ENCODE data around the gene EFNA2.
"Not testable (repeated sequence)": the region's sequence is repeated elsewhere in the genome, so short reads cannot be mapped to it uniquely, and the experiment has no call there.

Gene EFNA2

DNA sequence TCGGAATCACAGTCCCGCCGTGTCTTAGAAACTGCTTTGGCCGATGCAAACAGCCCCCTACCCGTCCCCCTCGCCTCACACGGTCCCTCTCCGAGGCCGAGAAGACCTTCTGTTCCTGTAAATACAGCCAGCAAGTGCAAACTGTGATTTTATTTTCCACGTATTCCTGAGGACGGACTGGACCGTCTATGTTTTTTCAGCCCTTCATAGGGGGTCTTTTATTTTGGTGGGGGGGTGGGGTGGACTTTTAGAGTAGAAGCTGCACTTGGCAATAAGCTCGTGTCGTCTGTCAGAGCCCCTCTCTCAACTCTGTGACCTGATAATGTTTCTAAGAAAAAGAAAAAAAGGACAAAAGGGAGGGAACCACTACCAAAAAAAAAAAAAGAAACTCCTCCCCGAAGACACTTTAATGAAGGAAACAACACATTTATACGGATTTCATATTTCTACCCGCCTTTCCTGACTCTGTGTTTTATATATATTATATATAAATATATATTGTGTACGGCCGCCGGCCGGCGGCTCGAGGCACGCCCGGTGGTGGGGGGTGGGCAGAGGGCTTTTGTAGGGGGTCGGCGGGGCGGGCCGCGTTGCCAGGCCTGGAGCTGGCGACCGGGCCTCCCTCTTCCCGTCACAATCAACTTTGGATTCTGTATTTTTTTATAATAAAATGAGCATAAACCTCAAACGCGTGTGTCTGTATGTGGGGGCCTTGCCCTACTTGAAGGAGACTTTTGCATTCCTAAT, 15.2 kb downstream of the EFNA2 start:
- no peak for DNase-seq

DNA sequence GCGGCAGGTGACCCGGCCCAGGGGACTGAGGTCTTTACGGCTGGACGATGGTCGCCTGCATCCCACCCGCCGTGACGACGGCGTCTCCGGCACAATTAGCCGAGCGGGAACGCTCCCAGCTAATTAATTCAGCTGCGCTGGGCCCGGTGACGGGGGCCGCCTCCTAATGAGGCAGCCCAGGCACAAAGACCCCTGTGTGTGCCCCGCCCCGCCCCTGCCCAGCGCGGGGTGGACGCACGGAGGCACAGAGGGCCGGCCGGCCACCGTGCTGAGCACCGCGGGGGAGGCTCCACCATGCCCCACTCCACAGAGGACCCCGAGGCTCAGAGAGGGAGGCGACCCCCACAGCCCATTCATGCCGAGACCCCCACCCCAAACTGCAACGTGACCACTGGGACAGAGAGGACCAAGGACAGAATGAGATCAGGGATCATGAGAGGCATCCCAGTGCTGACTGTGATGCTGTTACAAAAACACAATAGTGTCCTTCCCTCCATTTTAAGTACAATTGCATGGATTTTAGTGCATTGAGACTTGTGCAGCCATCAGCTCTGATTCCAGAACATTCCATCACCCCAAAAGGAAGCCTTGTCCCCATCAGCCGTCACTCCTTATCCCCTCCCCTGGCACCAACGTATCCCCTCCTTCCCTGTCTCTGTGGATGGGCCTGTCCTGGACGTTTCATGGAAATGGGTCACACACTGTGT, 17.0 kb downstream of the EFNA2 start:
- no peak for DNase-seq

DNA sequence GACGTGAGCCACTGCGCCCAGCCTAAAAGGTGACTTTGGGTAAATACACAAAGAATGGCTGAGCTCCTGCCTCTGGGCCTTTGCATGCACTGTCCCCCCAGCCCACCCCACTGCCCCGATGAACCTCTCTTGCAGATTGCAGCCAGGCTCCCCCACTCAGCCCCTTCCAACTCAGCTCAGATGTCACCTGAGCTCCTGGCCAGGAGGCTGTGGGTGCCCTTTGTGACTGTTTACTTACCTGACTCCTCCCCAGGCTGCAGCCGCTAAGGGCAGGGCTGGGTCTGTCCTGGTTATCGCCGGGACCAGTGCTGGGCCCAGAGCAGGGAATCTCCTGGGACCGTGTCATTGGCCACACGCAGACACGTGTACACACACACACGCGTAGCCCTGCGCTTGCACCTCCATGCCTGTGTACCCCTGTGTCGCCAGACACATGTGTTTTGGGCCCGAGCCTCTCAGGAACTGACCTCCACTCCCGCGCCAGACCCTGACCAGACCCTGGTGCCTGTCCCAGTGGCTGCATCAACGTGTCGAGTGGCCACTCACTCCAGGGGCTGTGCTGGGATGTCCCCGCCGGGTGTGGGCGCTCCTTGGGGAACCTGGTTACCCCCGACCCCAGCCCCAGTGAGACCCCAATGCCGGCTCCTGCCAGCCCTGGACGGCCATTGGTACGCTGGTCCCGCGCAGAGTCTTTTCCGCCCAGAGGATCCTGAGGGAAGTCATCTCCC, 18.7 kb downstream of the EFNA2 start:
- DNase-seq: no peak

DNA sequence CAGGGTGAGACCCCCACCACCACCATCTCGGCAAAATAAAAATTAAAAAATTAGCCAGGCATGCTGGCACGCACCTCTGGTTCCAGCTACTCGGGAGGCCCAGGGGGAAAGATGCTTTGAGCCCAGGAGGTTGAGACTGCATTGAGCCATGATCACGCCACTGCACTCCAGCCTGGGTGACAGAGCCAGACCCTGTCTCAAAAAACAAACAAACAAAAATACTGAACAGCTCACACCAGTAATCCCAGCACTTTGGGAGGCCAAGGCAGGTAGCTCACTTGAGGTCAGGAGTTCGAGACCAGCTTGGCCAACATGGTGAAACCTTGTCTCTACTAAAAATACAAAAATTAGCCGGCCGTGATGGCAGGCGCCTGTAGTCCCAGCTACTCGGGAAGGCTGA, 19.7 kb downstream of the EFNA2 start:
- DNase-seq: not testable (repeated sequence)

DNA sequence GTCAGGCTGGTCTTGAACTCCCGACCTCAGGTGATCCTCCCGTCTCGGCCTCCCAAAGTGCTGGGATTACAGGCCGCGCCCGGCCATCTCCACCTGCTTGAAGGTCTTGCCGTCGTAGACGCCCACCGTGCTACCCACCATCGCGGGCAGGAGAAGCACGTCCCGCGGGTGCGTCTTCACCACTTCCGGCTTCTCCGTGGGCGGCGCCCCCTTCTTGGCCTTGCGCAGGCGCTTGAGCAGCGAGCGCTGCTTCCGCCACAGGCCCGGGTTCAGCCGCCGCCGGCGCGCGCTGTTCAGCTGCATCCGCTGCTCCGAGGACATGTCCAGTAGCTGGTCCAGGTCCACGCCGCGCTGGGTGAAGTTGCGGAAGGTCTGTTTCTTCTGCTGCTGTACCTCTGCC, 21.6 kb downstream of the EFNA2 start:
- no peak for DNase-seq

DNA sequence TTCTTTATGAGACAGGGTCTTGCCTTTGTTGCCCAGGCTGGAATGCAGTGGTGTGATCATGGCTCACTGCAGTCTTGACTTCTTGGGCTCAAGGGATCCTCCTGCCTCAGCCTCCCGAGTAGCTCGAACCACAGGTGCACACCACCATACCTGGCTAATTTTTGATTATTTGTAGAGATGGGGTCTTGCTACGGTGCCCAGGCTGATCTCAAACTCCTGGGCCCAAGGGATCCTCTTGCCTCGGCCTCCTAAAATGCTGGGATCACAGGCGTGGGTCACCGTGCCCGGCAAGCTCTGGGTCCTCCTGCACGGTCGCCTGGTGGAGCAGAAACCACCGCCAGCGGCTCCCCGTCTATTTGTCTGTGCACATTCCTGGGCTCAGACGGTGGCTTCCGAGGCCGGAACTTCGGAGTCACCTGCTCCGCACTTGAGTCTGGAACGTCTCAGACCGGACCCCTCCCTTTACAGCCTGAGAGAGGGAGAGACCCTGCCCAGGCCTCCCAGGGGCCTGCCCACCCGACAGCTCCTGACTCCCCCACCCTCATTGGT, 22.2 kb downstream of the EFNA2 start:
- no peak for DNase-seq

DNA sequence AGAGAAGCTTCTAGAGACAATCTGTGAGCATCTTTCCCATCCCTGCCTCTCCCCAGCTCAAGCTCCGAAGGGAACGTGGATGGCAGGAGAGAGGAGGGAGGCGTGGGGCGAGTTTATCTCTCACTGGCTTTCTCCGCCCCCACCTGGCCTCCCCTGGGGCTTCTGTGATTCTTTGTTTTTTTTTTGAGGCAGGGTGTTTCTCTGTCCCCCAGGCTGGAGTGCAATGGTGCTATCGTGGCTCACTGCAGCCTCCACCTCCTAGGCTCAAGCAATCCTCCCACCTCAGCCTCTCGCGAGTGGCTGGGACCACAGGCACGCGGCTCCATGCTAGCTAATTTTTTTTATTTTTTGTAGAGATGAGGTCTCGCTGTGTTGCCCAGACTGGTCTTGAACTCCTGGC, 23.0 kb downstream of the EFNA2 start:
- DNase-seq: no peak

DNA sequence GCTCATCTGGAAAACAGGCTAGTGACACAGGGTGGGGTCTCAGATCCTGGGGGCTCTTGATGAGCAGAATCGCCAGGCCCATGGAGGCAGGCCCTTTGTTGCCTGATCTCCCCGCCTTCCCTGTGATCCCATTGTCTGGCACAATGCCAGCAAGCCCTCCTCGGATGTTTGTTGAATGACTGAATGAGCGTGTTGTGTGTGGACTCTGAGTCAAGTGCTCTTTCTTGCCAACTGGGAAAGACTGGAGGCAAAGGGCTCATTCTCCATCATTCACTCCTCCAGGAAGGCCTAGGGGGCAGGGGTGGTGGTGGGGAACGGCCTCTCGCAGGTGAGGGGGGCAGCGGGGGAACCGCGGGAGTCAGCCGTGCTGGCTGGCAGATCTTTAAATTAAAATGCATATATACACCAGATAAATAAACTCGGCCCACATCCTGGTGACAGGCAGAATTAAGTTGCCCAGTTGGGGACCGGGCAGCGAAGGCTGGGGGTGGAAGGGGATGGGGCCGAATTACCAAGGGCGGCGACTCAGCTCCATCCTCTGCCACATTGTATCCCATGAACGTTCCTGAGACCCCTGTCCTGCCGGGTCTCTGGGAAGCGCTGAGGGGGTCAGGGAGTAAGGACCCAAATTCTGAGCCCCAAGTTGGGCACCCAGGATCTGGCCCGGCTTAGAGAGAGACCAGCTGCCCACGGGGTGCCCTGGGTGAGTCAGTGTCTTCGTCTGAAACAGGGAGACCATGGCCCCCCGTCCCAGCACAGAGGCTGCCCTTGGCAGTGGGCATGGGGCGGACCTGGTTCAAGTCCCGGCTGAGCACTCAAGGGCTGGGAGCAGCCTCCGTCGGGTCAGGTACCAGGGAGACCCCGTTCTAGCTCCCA, 24.5 kb downstream of the EFNA2 start:
- DNase-seq: no peak

DNA sequence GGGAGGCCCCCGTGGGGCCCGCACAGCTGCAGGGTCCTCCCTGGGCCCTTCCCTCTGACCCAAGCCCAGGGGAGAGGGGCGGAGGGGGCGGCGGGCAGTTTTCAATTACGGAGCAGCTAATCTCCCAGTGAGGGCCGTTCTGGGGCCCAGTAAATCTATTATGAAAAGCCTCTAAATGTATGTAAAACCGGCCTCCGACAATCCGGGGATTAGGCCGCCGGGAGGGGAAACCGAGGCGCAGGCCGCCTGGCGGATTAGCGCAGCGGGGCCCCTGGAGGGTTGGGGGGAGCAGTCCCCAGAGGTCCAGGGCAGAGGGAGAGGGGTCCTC, 25.1 kb downstream of the EFNA2 start:
- DNase-seq: no peak

DNA sequence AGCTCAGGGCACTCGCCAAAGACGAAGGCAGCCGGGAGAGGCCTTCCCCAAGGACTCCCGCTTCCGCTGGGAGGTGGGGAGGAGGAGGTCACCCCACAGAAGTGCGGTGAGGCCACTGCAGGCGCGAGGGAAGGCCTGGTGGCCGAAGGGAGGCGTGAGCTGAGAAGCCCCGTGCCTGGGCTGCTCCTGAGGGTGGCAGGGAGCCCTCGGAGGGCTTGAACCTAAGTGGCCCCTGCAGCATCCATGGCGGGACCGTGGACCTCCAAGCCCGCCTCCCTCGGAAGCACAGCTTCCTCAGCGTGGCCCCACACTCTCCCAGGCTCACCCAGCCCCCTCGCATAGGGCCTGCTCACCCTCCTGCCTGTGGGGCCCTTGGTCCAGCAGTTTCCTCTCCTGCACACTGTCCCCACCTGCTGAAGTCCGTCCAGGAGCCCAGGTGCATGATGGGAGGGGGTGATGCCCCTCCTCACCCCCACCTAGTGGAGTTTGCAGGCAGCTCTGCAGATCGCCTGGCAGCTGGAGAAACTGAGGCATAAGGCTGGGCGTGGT, 25.9 kb downstream of the EFNA2 start:
- DNase-seq: no peak

DNA sequence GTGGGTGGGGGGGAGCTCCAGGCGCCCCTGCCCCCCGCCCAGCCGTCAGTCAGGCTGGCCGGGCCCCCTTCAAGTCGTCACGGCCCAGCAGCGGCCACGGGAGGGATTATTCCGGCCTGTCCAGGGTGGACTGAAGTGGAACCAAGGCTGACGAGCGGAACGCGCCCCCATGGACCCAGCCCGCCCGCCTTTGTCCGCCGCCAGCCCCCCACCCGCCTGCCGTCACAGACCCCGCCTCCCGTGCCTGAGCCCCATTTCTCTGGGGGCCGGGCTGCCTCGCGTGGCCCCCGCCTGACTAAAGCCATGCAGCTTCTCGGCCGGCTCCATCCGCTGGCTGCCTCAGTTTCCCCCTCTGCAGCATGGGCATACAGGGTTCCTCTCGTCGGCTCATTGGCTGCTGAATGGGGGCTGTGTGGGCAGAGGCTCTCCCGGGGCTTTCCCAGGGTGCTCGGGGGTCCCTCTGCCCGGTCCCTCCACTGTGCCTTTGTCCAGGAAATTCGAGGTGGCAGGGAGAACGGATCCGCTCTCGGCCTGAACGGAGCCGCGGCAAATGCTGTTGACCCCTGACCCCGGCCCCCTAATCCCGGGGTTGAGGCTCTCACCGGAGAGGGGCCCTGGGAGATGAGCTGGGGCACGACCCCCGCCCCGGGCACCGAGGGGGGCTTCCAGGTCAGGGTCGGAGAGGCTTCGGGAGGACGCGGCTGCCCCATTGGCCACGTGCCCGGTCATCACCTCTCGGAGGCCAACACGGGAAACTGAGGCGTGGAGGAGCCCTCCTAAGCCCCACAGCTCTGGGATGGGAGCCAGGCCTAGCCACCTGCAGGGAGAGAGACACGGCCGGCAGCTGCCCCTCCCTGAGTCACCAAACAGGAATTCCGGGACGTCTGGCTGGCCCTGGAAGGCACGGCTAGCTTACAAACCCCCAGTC, 27.4 kb downstream of the EFNA2 start:
- no peak for DNase-seq

DNA sequence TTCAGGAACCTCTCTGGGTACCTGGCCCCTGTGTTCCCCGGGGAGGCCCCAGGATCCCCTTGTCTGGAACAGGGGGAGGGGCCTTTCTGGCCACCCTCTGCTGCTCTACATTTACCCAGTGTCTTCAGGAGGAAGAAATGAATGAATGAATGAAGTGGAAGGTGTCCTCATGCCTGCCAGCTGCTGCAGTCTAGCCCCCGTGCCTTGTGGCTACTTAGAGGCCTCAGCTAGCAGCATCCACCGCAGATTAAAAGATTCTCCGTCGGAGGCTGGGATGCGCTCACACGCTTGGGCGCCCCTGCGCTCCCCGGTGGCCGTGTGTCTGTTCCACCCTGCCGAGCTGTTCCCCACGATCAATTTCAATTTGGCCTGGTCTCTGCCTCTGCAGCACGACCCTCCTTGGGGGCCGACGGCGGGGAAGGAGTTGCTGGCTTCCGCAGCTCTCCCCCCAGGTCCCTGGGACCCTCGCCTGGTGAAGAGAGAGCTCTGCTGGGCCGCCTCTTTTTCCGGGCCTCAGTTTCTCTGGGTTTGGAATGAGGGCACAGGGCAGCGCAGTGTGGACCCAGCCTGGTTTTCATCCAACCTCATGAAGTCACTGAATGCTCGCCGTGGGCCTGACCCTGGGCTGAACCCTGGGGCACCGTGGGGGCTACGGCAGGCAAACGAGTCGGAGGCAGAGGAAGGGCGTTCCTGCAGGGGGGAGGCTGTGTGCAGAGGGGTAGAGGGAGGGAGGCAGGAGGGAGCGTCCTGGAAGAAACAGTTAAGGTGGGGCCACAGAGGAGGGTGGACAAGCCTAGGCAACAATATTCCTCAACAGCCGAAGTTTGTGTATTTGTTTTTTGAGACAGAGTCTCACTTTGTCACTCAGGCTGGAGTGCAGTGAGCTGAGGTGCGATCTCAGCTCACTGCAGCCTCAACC, 28.3 kb downstream of the EFNA2 start:
- DNase-seq: no peak

DNA sequence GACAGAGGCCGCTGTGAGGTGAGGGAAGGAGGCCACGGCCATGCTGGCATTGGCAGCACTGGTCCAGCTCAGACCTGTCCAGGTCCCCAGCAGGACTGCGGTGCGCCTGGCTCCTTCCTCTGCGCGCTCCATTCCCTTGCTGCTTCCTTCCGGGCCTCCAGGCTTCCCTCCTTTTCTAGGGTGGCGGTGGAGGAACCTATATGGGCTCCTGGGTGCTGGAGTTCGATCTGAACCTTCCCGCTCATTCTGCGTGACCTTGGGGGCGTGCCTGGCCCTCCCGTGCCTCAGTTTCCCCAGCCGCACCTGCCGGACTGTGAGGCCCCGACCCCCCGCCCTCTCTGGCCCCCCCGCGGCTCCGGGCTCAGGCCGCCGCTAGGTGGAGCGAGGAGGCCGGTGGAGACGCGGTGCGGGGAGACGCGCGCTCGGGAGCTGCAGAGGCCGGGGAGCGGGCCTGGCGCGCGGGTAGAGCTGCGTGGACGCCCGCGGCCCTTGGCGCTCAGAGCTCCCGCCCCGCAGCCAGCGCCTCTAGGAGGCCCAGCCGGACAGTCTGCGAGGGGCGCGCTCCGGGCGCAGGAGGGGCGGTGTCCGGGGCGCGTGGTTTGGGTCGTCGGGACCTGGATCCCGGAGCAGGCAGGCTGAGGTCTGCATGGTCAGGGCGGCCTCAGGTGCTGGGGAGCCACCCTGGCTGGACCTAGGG, 29.9 kb downstream of the EFNA2 start:
- DNase-seq: no peak

DNA sequence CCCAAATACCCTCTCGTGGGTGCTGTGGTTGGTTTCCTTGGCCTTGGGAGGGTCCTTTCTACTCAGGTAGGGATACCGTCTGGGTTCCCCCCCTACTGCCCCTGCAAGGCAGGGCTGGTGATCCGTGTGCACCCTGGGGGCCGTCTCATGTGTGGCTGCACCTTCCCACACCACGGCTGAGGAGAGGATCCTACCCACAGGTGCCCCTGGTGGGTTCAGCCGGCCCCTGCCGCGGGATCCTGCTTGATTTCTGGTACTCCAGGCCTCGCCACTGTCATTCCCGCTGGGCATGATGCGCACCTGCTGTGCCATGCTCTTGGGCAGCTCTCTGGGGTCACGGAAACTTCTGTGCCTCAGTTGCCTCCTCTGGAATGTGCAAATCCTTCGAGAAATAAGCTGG, 30.8 kb downstream of the EFNA2 start:
- no peak for DNase-seq

DNA sequence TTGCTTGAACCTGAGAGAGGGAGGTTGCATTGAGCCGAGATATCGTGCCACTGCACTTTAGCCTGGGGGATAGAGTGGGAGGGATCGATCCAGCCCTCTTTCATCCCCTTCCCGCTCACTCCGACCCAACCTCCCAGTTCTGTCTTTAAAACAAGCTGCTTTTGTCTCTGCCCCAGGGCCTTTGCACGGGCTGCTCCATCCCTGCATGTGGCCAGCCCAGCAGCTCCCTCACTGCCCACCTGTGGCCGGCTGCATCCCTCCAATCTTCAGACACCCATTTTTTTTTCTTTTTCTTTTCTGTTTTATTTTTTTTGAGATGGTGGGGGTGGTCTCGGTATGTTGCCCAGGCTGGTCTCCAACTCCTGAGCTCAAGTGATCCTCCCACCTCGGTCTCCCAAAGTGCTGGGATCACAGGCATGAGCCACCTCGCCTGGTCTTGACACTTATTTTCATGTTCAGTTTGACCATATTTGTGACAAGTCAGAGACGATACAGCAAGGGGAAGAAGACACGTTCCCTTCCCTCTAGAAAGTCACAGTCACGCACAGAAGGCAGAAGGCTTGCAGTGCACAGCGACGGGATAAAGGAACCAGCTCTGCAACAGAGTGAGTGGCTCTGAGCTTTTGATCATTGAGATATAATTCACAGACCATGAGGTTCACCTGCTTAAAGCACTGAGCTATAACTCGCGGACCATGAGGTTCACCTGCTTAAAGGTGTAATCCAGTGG, 31.8 kb downstream of the EFNA2 start:
- DNase-seq: no peak

DNA sequence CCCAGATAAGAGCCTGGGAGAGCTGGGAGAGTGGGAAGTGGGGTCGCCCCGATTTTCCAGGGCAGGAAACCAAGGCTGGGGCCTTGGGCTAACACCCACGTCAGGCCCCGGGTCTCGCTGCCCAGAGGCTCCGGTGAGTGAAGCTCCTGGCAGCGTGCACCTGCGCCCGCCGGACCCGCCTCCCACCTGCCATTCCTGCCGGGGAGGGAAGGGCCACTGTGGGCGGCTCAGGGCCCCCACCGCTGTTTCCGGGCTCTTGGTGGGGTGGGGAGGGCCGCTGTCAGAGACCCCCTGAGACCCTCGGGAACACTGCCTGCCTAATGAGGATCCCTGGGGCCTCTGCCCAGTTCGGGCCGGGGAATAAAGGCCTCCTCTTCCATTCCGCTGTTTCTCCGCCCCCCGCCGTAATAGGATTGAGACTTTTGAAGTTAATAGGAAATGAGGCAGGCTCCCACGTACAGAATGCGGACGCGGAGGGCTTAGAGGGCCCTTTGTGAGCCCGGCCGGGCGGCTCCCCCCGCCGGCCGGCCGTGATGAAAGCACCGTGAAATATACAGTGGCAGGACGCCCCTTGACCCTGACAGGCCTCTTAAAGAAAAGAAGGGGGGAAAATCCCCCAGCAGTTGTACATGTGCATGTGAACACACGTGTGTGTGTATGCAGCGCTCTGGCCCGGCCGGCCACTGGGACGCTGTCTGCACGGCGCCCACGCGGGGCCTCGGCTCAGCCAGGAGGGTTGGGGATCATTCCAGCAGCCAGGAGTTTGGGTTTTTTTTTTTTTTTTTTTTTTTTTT, 33.2 kb downstream of the EFNA2 start:
- DNase-seq: no peak

DNA sequence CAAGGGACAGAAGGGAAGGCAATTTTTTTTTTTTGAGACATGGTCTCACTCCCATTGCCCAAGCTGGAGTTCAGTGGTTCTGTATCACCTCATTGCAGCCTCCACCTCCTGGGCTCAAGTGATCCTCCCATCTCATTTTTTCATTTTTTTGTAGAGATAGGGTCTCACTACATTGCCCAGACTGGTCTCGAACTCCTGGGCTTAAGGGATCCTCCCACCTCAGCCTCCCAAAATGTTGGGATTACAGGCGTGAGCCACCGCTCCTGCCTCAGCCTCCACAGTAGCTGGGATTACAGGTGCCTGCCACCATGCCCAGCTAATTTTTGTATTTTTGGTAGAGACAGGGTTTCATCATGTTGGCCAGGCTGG, 34.6 kb downstream of the EFNA2 start:
- DNase-seq: not testable (repeated sequence)

DNA sequence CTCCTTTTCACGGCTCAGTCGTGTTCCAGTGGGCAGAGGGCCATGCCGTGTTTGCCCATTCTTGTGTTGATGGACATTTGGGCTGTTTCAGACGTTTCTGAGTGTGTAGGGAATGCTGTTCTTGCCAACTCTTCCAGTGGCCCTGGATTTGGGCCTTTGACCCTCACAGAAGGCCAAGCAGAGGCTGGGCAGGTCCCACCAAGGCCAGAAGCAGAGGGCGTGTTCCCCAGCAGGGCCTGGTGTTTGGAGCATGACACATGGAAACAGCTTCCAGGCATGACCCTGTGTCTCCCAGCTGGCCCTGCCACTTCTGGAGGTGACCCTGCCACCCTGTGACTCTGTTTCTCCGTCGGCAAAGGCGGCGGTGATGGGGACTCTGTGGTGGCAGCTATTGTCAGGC, 35.9 kb downstream of the EFNA2 start:
- no peak for DNase-seq

All from CD4-positive, alpha-beta T cell treated with Interleukin-15 for 1 hour (primary cell).